Neuronal stem cell (in vitro differentiated cells): ENCODE measurements around the gene CARTPT.

Experiments used
- DNase-seq: peaks from one replicate; pipeline ENCODE4 v3.0.0-alpha.2; 2013; ENCODE audit warnings: low spot score
- H2AFZ ChIP-seq: one replicate; pipeline ENCODE4 v1.6.1; 2013; ENCODE audit warnings: mild to moderate bottlenecking, low read length, inconsistent platforms
- H2AK5ac ChIP-seq: 2 replicates; pipeline ENCODE4 v1.6.1; 2013; ENCODE audit warnings: low read depth, mild to moderate bottlenecking, inconsistent platforms, low read length, moderate library complexity, mixed read lengths
- H2BK120ac ChIP-seq: 2 replicates; pipeline ENCODE4 v1.6.1; 2013; ENCODE audit warnings: low read depth, mild to moderate bottlenecking, inconsistent platforms, low read length, moderate library complexity, mixed read lengths
- H2BK12ac ChIP-seq: one replicate; pipeline ENCODE4 v1.6.1; 2013; ENCODE audit warnings: low read length, inconsistent platforms
- H2BK15ac ChIP-seq: 2 replicates; pipeline ENCODE4 v1.6.1; 2013; ENCODE audit warnings: mild to moderate bottlenecking, low read length, inconsistent platforms, mixed read lengths
- H2BK5ac ChIP-seq: one replicate; pipeline ENCODE4 v1.6.1; 2013; ENCODE audit warnings: inconsistent platforms, mild to moderate bottlenecking, low read length, moderate library complexity
- H3K14ac ChIP-seq: one replicate; pipeline ENCODE4 v1.6.1; 2013; ENCODE audit warnings: low read length, inconsistent platforms
- H3K18ac ChIP-seq: 2 replicates; pipeline ENCODE4 v1.6.1; 2013; ENCODE audit warnings: low read length, inconsistent platforms
- H3K23ac ChIP-seq: 2 replicates; pipeline ENCODE4 v1.6.1; 2013; ENCODE audit warnings: low read depth, mild to moderate bottlenecking, mixed read lengths, low read length, inconsistent platforms; ENCODE audit not compliant: poor library complexity
- H3K27ac ChIP-seq: replicated peaks from 3 replicates; pipeline ENCODE4 v1.5.1; 2013; ENCODE audit warnings: low read length, inconsistent platforms
- H3K27me3 ChIP-seq, 3 experiments: 2 replicates each; pipeline ENCODE4 v1.6.1; 2013; ENCODE audit warnings: low read length in 3 of 3, mild to moderate bottlenecking in 2 of 3, inconsistent platforms in 1 of 3, low read depth in 1 of 3, mixed read lengths in 1 of 3, moderate library complexity in 1 of 3; ENCODE audit not compliant: control insufficient read depth in 3 of 3, insufficient read depth in 3 of 3
- H3K36me3 ChIP-seq, 2 donors: replicated peaks in 1 of 2; 2 replicates each; pipeline ENCODE4 v1.6.1; 2013; ENCODE audit warnings: low read length in 2 of 2; ENCODE audit not compliant: control insufficient read depth in 2 of 2, insufficient read depth in 2 of 2
- H3K4ac ChIP-seq: 2 replicates; pipeline ENCODE4 v1.6.1; 2013; ENCODE audit warnings: inconsistent platforms, mild to moderate bottlenecking, low read length, moderate library complexity
- H3K4me1 ChIP-seq, 2 donors: 1 replicate in 1 of 2; 2 replicates in 1 of 2; pipeline ENCODE4 v1.6.1; 2013; ENCODE audit warnings: low read length in 2 of 2, low read depth in 1 of 2; ENCODE audit not compliant: control insufficient read depth in 2 of 2, insufficient read depth in 1 of 2
- H3K4me2 ChIP-seq: one replicate; pipeline ENCODE4 v1.6.1; 2013; ENCODE audit warnings: mild to moderate bottlenecking, low read length, inconsistent platforms; ENCODE audit not compliant: insufficient read depth, poor library complexity, severe bottlenecking
- H3K4me3 ChIP-seq, 2 donors: 2 replicates each; pipeline ENCODE4 v1.5.1; 2013; ENCODE audit warnings: low read length in 2 of 2, mild to moderate bottlenecking in 2 of 2, inconsistent platforms in 1 of 2, moderate library complexity in 1 of 2
- H3K79me1 ChIP-seq: one replicate; pipeline ENCODE4 v1.6.1; 2013; ENCODE audit warnings: low read depth, mild to moderate bottlenecking, inconsistent platforms, low read length, moderate library complexity
- H3K9ac ChIP-seq: one replicate; pipeline ENCODE4 v1.6.1; 2013; ENCODE audit warnings: mild to moderate bottlenecking, low read depth, low read length, inconsistent platforms; ENCODE audit not compliant: poor library complexity
- H3K9me3 ChIP-seq, 2 donors: replicated peaks in 1 of 2; 2 replicates each; pipeline versions ENCODE3 to v1.6.1; 2013; ENCODE audit warnings: low read length in 2 of 2, mild to moderate bottlenecking in 2 of 2, inconsistent platforms in 1 of 2, low read depth in 1 of 2, mixed read lengths in 1 of 2, moderate library complexity in 1 of 2; ENCODE audit not compliant: control insufficient read depth in 2 of 2, insufficient read depth in 1 of 2
- H4K8ac ChIP-seq: one replicate; pipeline ENCODE4 v1.6.1; 2013; ENCODE audit warnings: low read depth, mild to moderate bottlenecking, inconsistent platforms, low read length, moderate library complexity
- H4K91ac ChIP-seq: one replicate; pipeline ENCODE4 v1.6.1; 2013; ENCODE audit warnings: low read length, low read depth, mild to moderate bottlenecking, inconsistent platforms; ENCODE audit not compliant: poor library complexity
- WGBS, 2 donors: extraction: QIAGEN DNeasy Blood & Tissue Kit; methylation state at CpG; one replicate each; pipeline ENCODE4 v1.1.7; 2013; ENCODE audit warnings: missing lambda C conversion rate in 2 of 2, mixed read lengths in 1 of 2; ENCODE audit not compliant: insufficient read length in 2 of 2, insufficient replicate concordance in 1 of 2; ENCODE audit errors: extremely low coverage in 2 of 2; 5-methylcytosine and 5-hydroxymethylcytosine counted together

CARTPT gene

DNA sequence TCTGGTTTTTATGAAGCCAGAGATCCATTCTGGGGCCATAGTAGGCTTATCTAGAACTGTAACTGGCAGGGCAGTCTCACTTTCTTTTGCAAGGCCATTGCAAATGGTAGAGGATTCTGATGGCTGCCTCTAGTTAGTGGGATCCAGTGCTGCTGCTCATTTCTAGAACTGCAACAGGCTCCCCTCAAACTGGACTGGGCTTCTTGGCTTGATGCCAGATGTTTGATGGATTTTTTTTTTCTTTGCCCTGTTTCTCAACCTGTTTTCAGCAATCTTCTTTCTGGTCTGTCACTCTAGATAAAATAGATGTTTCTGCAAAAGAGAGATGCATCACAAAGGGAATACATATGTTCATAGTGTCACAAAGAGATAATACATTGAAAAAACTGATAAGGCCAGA lies 11.9 kb downstream of the CARTPT start:
- H4K8ac ChIP-seq, result no peak overlapping the region
- no peak overlapping the region for H3K9ac ChIP-seq
- H3K4me2 ChIP-seq, result no peak overlapping the region
- no peak overlapping the region for H2BK5ac ChIP-seq
- no peak overlapping the region for H2BK120ac ChIP-seq
- H3K14ac ChIP-seq, result no peak overlapping the region
- H2BK15ac ChIP-seq, result no peak overlapping the region
- no peak overlapping the region for H3K27ac ChIP-seq
- H3K4me3 ChIP-seq, result no peak overlapping the region
- peaks cover 0 to 9% (median 0%) of the 10 kb centered on the region in 3 experiments for H3K27me3 ChIP-seq
- H3K79me1 ChIP-seq, result no peaks in the 10 kb centered on the region
- no peak overlapping the region for H3K4ac ChIP-seq
- H4K91ac ChIP-seq, result no peak overlapping the region
- no peak overlapping the region for H2AK5ac ChIP-seq
- H3K36me3 ChIP-seq, result no peaks in the 10 kb centered on the region
- no peak overlapping the region for H2BK12ac ChIP-seq
- no peak overlapping the region for H3K23ac ChIP-seq
- no peaks in the 10 kb centered on the region for H3K4me1 ChIP-seq
- no peaks in the 10 kb centered on the region for H3K9me3 ChIP-seq
- no peak overlapping the region for H2AFZ ChIP-seq
- H3K18ac ChIP-seq, result no peak overlapping the region
- no peak for DNase-seq

- no peak overlapping the region for H2BK15ac ChIP-seq
- H3K18ac ChIP-seq, result no peak overlapping the region
- H3K36me3 ChIP-seq, result no peaks in the 10 kb centered on the region
- no peak overlapping the region for H3K4ac ChIP-seq
- H2BK12ac ChIP-seq, result no peak overlapping the region
- no peak overlapping the region for H2BK5ac ChIP-seq
- no peak overlapping the region for H3K9ac ChIP-seq
- H3K23ac ChIP-seq, result no peak overlapping the region
- no peak overlapping the region for H3K4me2 ChIP-seq
- no peaks in the 10 kb centered on the region for H3K4me1 ChIP-seq
- H3K4me3 ChIP-seq, result no peak overlapping the region
- no peak overlapping the region for H3K14ac ChIP-seq
- no peaks in the 10 kb centered on the region for H3K79me1 ChIP-seq
- no peak overlapping the region for H2AK5ac ChIP-seq
- DNase-seq, result no peak
- H4K8ac ChIP-seq, result no peak overlapping the region
- no peak overlapping the region for H2AFZ ChIP-seq
- peaks cover 0 to 9% (median 0%) of the 10 kb centered on the region in 3 experiments for H3K27me3 ChIP-seq
- no peak overlapping the region for H2BK120ac ChIP-seq
- no peaks in the 10 kb centered on the region for H3K9me3 ChIP-seq
- WGBS, 2 donors, result no CpG with 5 or more reads among the region's 1 CpG
- H4K91ac ChIP-seq, result no peak overlapping the region
- no peak overlapping the region for H3K27ac ChIP-seq
Measured at GRCh38 chr5:71732011-71732410, 12.9 kb downstream of the CARTPT start.

GRCh38 chr5:71734141-71734540 lies 15.1 kb downstream of the CARTPT start:
- Histone ChIP-seq H2BK12ac (no peak overlapping the region), H3K4me3 (no peak overlapping the region), H3K18ac (no peak overlapping the region), H2AFZ (no peak overlapping the region), H4K8ac (no peak overlapping the region), H3K27ac (no peak overlapping the region), H3K9ac (no peak overlapping the region), H3K79me1 (no peaks in the 10 kb centered on the region), H3K4ac (no peak overlapping the region), H2BK5ac (no peak overlapping the region), H3K27me3 (peaks cover 0 to 6% (median 0%) of the 10 kb centered on the region in 3 experiments), H2AK5ac (no peak overlapping the region), H3K14ac (no peak overlapping the region), H3K9me3 (no peaks in the 10 kb centered on the region), H3K4me2 (no peak overlapping the region), H3K36me3 (no peaks in the 10 kb centered on the region), H4K91ac (no peak overlapping the region), H2BK120ac (no peak overlapping the region), H2BK15ac (no peak overlapping the region), H3K23ac (no peak overlapping the region), H3K4me1 (no peaks in the 10 kb centered on the region)
- DNase-seq, result no peak

GRCh38 chr5:71737931-71738539 lies 19.0 kb downstream of the CARTPT start:
- Histone ChIP-seq H2BK5ac (no peak overlapping the region), H2BK120ac (no peak overlapping the region), H3K27me3 (peaks cover 0 to 5% (median 0%) of the 10 kb centered on the region in 3 experiments), H3K27ac (no peak overlapping the region), H3K9me3 (peaks cover 0 to 2% of the 10 kb centered on the region in 2 donors), H3K23ac (no peak overlapping the region), H3K4me3 (no peak overlapping the region), H3K14ac (no peak overlapping the region), H3K9ac (peak overlapping the region; percentile 30), H4K8ac (no peak overlapping the region), H2AK5ac (no peak overlapping the region), H3K18ac (no peak overlapping the region), H3K4me1 (no peaks in the 10 kb centered on the region), H2BK12ac (no peak overlapping the region), H3K36me3 (peaks cover 0 to 2% of the 10 kb centered on the region in 2 donors), H2BK15ac (no peak overlapping the region), H3K4me2 (no peak overlapping the region), H3K79me1 (no peaks in the 10 kb centered on the region), H3K4ac (no peak overlapping the region), H2AFZ (no peak overlapping the region), H4K91ac (no peak overlapping the region)
- no CpG with 5 or more reads among the region's 7 CpGs for WGBS, 2 donors
- DNase-seq, result no peak
